NCI-H2107 (cell line): Measurements from ENCODE around the gene SPTAN1.
"Not testable (repeated sequence)": the region's sequence is repeated elsewhere in the genome, so short reads cannot be mapped to it uniquely, and the experiment has no call there.

Experiments
- DNase-seq: peaks from one replicate; lab custom pipeline; 2025; lab: John Stamatoyannopoulos, UW

Gene SPTAN1

GRCh38 chr9:128552153-128552743, at the start of gene SPTAN1:
Gene SPTAN1 (plus strand): TSS chr9:128552587. CDS start chr9:128566741, 14,154 bp downstream.
- DNase-seq: peak; percentile 81

- not testable (repeated sequence) for DNase-seq
Measured at GRCh38 chr9:128503415-128503825, 49.0 kb upstream of the SPTAN1 start.

GRCh38 chr9:128503870-128504269, 48.5 kb upstream of the SPTAN1 start:
- no peak for DNase-seq

GRCh38 chr9:128504485-128505413, 47.6 kb upstream of the SPTAN1 start, which contains the start of gene GLE1:
Gene GLE1 (plus strand): TSS chr9:128504719. CDS start chr9:128504806, 87 bp downstream.
- DNase-seq: peak; percentile 91

DNA sequence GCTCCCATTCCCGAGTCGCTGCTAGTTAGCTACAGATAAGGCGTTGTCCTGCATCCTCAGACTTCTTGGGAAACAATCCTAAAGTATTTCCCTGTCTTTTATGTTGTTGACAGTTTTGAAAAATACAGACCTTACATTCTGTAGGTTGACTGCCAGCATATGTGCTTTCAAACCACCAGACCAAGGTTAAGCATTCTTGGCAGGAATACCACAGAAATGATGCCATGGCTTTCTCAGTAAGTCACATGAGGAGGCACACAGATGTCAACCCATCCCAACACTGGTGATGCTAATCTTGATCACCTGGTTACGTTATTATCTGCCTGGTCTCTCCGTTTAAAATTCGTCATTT, 47.0 kb upstream of the SPTAN1 start:
- DNase-seq: no peak

GRCh38 chr9:128505906-128506305, 46.5 kb upstream of the SPTAN1 start:
- not testable (repeated sequence) for DNase-seq

DNA sequence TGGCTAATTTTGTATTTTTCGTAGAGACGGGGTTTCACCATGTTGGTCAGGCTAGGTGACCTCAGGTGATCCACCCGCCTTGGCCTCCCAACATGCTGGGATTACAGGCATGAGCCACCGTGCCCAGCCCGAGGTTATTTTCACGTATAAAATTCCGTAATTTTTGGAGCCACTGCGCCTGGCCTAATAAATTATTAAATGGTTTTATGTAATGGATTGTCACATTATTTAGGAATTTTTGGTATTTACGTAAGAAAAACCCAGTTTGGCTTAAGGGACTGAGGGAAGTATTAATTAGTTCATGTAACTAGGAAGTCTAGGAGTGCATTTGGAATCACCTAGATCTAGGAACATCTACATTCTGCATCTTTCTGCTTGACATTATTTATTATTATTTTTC, 39.6 kb upstream of the SPTAN1 start:
- no peak for DNase-seq

DNA sequence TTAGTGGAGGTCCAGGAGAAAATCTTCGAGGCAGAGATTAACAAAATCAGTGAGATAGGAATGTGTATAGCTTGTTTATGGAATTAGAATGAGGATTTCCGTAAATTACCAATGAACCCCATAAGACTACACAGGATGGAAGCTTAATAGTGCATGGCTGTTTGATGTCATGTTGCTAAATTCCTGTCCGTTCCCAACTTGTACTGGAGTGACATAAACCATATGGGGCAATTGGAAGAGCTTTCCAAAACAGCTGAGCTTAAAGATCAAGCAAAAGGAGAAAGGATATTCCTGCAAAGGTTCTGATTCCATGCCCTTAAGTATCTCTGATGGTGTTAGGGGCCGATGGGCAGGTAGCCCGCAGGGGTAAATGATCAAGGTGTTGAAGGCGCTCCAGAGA, 30.4 kb upstream of the SPTAN1 start:
- no peak for DNase-seq

GRCh38 chr9:128523199-128523925, 29.0 kb upstream of the SPTAN1 start:
- no peak for DNase-seq

GRCh38 chr9:128526720-128527119, 25.7 kb upstream of the SPTAN1 start:
- no peak for DNase-seq

DNA sequence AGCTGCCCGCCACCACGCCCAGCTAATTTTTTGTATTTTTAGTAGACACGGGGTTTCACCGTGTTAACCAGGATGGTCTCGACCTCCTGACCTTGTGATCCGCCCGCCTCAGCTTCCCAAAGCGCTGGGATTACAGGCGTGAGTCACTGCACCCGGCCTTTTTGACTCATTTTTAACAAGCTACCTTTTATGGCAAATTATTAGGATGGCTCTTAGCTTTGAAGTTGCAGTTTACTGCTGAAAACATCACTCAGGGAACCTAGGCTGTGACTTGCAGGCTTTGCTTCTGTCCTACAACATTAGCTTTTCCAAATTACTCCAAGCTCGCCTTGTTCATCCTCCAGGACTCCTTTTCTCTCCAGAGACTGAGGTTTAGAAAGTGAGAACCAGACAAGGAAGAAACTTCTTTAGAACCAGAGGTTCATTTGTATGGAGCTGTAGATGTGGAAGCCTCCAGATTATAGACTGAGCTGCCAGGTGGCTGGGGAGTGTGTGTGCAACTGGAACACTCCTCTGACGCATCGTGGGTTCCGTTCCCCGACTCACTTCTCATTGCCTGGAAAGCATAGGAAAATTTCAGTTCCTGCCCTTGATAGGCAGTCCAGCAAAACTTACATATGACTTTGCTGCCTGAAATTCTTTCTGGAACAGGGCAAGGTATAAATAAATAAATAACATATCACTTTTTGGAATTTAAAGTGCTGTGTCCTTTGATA, 23.8 kb upstream of the SPTAN1 start:
- DNase-seq: no peak

GRCh38 chr9:128529191-128529590, 23.2 kb upstream of the SPTAN1 start:
- DNase-seq: no peak

DNA sequence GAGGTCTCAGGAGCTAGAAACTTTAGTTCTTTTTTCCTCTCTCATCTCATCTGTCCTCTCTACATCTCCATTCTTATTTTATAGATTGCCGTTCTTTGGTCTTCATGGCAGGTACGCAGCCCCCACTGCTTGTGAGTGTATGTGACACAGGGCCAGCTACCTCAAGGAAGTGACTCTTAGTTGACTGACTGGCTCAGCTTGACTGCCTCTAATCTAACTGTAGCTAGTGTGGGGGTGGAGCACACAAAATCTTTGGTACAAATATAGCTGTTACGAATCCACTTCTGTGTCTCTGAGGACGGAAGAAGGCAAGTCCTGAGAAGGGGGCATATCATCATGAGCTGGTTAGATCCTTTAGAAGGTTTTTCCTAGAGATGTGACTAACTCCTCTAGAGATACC, 19.8 kb upstream of the SPTAN1 start:
- no peak for DNase-seq

DNA sequence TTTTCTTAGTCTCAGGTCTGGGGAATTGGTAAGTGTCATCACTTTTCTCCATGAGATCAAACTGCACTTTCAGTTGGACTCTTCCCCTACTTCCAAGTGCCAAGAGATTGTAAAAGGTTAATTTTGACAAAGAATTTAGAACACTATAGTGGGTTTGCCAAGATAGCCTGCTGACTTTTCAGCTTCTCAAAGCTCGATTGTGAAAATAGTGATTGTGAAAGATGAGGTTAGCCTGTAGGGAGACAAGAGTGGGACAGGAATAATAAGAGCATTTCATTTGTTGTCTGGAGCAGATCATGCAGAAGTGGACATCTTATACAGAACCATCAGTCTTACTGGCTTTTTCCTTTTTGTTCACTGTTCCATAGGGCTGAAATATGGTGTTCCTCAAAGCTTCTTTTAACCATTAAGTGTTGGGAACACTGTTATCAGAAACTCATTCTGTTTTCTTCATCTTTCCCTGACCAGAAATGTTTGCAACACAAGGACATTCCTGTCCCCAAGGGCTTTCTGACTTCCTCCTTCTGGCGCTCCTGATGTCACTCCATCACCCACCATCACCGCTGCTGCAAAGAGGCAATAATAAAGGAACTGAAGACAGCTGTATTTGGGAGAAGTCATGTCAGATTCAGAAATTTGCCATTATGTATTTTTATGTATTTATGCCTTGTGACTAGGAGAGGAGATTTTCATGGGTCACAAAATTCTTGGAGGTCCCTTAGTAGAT, 11.6 kb upstream of the SPTAN1 start:
- no peak for DNase-seq

GRCh38 chr9:128546504-128546903, 5.9 kb upstream of the SPTAN1 start:
- no peak for DNase-seq

- DNase-seq: no peak
Measured at GRCh38 chr9:128548876-128549275, 3.5 kb upstream of the SPTAN1 start.

GRCh38 chr9:128550226-128550625, 2.2 kb upstream of the SPTAN1 start:
- no peak for DNase-seq

DNA sequence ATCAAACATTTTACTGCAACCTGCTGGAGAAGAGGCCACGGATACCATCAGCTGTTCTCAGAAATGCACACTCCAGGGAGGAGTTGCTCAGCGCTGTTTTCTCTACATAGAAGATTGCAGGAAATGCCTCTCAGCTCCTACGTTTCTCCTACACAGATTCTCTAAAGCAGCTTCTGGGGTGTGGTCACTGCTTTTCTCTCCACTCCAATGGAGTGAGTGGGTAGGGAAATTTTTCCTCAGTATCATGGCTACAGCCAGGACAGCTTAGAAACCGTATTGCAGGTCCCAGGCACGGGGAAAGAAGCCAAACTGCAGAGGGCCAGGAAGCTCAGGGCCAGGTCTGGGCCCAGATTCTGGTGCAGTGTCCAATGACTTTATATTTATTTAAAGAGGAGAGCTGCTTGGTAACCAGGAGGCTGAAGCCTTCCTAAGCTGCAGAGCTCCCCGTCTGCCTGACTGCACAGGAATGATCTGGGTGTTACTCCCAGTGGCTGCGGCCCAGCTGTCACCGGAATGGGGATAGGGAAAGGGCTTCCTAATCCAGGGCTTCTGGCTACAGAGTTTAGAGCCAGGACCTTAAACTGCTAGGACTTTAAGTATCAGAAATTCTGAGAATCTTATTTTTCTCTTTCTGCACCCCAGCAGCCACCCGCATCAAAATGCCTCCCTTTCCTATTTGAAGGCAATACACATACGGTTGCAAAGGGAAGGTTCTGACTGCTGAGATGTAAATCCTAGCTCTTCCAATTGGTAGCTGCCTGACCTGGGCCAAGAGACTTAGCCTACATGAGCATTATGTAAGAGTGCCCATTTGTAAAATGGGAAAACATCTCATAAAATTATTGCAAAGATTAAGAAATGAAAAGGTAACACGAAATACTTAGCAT, 1.4 kb upstream of the SPTAN1 start:
- DNase-seq: no peak

DNA sequence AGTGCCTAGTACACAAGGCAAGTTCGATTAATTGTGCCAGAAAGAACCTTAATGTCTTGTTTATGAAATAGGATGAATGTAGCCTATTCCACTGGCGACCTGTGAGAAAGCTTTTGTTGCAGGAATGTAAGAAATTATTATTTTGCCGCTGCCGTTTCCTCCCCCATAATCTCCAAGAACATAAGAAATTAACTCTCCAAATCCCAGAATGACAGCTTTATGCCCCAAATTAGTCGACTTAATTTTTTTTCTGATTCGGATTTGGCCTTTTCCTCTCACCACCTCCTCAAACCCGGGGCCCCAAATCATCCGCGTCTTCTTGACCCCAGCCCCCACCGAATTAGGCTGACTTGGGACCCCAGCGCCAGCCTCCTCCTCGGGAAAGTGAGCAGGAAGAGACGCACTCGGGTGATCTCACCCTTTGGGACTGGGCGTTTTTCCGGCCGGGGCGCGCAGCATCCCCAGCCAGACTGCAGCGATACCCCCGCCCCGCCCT, 682 bp upstream of the SPTAN1 start:
- DNase-seq: peak; percentile 61
